DND-41 (cell line): ENCODE results near the gene SGSH.

Experiments used
- ATAC-seq: fragments of 200-7000 bp; cut with Tn5 transposase; 3 replicates; pipeline ENCODE4 v1.9.1; 2021; ENCODE audit warnings: low read depth; ENCODE audit not compliant: insufficient read depth
- DNase-seq: peaks from one replicate; pipeline ENCODE4 v3.0.0-alpha.2; 2020
- H2AFZ ChIP-seq: 2 replicates; pipeline ENCODE4 v1.6.0; 2012; ENCODE audit warnings: low read depth, low read length
- H3K27ac ChIP-seq: 2 replicates; pipeline ENCODE4 v1.5.1; 2012; ENCODE audit warnings: low read length, inconsistent platforms
- H3K27me3 ChIP-seq: fragments of 200-600 bp; sonication (generic); 2 replicates; pipeline ENCODE4 v1.6.0; 2012; ENCODE audit warnings: low read length, mild to moderate bottlenecking, inconsistent platforms; ENCODE audit not compliant: insufficient read depth, poor library complexity
- H3K36me3 ChIP-seq: 2 replicates; pipeline ENCODE4 v1.5.1; 2012; ENCODE audit warnings: low read length, inconsistent platforms; ENCODE audit not compliant: insufficient read depth
- H3K4me1 ChIP-seq: 2 replicates; pipeline ENCODE4 v1.5.1; 2012; ENCODE audit warnings: mild to moderate bottlenecking, low read length; ENCODE audit not compliant: insufficient read depth
- H3K4me2 ChIP-seq: 2 replicates; pipeline ENCODE4 v1.6.0; 2012; ENCODE audit warnings: mild to moderate bottlenecking, moderate library complexity, low read length, inconsistent platforms; ENCODE audit not compliant: insufficient read depth
- H3K4me3 ChIP-seq, 2 experiments: fragments of 200-600 bp in 1 of 2; shearing (Covaris generic) in 1 of 2; 2 replicates each; pipeline ENCODE4 v1.5.1; 2012 to 2016; ENCODE audit warnings: inconsistent platforms in 2 of 2, low read length in 2 of 2, mild to moderate bottlenecking in 2 of 2, low read depth in 1 of 2, moderate library complexity in 1 of 2
- H3K79me2 ChIP-seq: 2 replicates; pipeline ENCODE4 v1.6.0; 2012; ENCODE audit warnings: low read length, inconsistent platforms; ENCODE audit not compliant: insufficient read depth
- H3K9ac ChIP-seq: 2 replicates; pipeline ENCODE4 v1.6.0; 2012; ENCODE audit warnings: low read depth, mild to moderate bottlenecking, inconsistent platforms, low read length, moderate library complexity
- H3K9me3 ChIP-seq: 2 replicates; pipeline ENCODE4 v1.5.1; 2012; ENCODE audit warnings: low read length, moderate library complexity, mild to moderate bottlenecking, inconsistent platforms; ENCODE audit not compliant: insufficient read depth, severe bottlenecking
- H4K20me1 ChIP-seq: 2 replicates; pipeline ENCODE4 v1.6.0; 2012; ENCODE audit warnings: low read length; ENCODE audit not compliant: insufficient read depth
- CTCF ChIP-seq: IDR thresholded peaks from 2 replicates; pipeline ENCODE4 v1.5.1; 2012; ENCODE audit warnings: borderline replicate concordance, low read length, moderate library complexity, mild to moderate bottlenecking; ENCODE audit not compliant: poor library complexity, severe bottlenecking; ENCODE audit errors: extremely low read depth
- EZH2 ChIP-seq: IDR thresholded peaks from 3 replicates; pipeline ENCODE4 v1.6.1; 2012; ENCODE audit warnings: borderline replicate concordance, low read depth, mild to moderate bottlenecking, moderate library complexity, low read length, inconsistent platforms; ENCODE audit not compliant: severe bottlenecking

The SGSH gene

GRCh38 chr17:80214878-80215210 is 5.3 kb downstream of the SGSH start:
- Histone ChIP-seq H4K20me1 (peaks cover 26% of the 10 kb centered on the region), H3K27ac (no peak overlapping the region), H3K79me2 (no peaks in the 10 kb centered on the region), H3K4me2 (no peak overlapping the region), H3K36me3 (no peaks in the 10 kb centered on the region), H2AFZ (no peak overlapping the region), H3K27me3 (no peaks in the 10 kb centered on the region), H3K4me3 (no peak overlapping the region), H3K9me3 (no peaks in the 10 kb centered on the region), H3K9ac (no peak overlapping the region), H3K4me1 (peaks cover 17% of the 10 kb centered on the region)
- no peak for TF ChIP-seq CTCF
- no peak for TF ChIP-seq EZH2
- DNase-seq (no peak), ATAC-seq (no peak)

GRCh38 chr17:80214012-80214877 is 5.9 kb downstream of the SGSH start:
- no peaks in the 10 kb centered on the region for H3K9me3 ChIP-seq
- no peaks in the 10 kb centered on the region for H3K27me3 ChIP-seq
- no peak for DNase-seq
- H3K4me2 ChIP-seq: no peak overlapping the region
- no peaks in the 10 kb centered on the region for H3K79me2 ChIP-seq
- no peak overlapping the region for H3K4me3 ChIP-seq
- peaks cover 24% of the 10 kb centered on the region for H4K20me1 ChIP-seq
- no peak overlapping the region for H3K27ac ChIP-seq
- no peak overlapping the region for H2AFZ ChIP-seq
- TF ChIP-seq EZH2 (no peak), CTCF (no peak)
- no peaks in the 10 kb centered on the region for H3K36me3 ChIP-seq
- no peak for ATAC-seq
- peaks cover 11% of the 10 kb centered on the region for H3K4me1 ChIP-seq
- no peak overlapping the region for H3K9ac ChIP-seq

GRCh38 chr17:80213643-80213975 is 6.5 kb downstream of the SGSH start:
- DNase-seq (no peak), ATAC-seq (no peak)
- no peak overlapping the region for H3K9ac ChIP-seq
- TF ChIP-seq CTCF: no peak
- no peaks in the 10 kb centered on the region for H3K9me3 ChIP-seq
- H3K36me3 ChIP-seq: no peaks in the 10 kb centered on the region
- H2AFZ ChIP-seq: no peak overlapping the region
- H3K27ac ChIP-seq: no peak overlapping the region
- H4K20me1 ChIP-seq: peaks cover 22% of the 10 kb centered on the region
- peaks cover 5% of the 10 kb centered on the region for H3K4me1 ChIP-seq
- H3K4me2 ChIP-seq: no peak overlapping the region
- H3K79me2 ChIP-seq: no peaks in the 10 kb centered on the region
- H3K4me3 ChIP-seq: no peak overlapping the region
- no peaks in the 10 kb centered on the region for H3K27me3 ChIP-seq
